GM20000 (cell line): ENCODE measurements around the gene FAM222B.

Experiments used
- DNase-seq: peaks from one replicate; pipeline ENCODE4 v3.0.0; 2012; ENCODE audit warnings: low spot score
- CTCF ChIP-seq: IDR thresholded peaks from 2 replicates; pipeline ENCODE4 v1.5.1; 2012; ENCODE audit warnings: mild to moderate bottlenecking, control low read depth; ENCODE audit errors: extremely low read depth, missing control alignments

FAM222B gene

GRCh38 chr17:28858801-28859355 is 16.3 kb upstream of the FAM222B start:
- no peak for TF ChIP-seq CTCF
- DNase-seq: no peak

- DNase-seq: no peak
- TF ChIP-seq CTCF: no peak
These were observed 15.6 kb upstream of the FAM222B start for GRCh38 chr17:28857905-28858800.

- no peak for TF ChIP-seq CTCF
These were observed 13.5 kb upstream of the FAM222B start for GRCh38 chr17:28856028-28856574.

GRCh38 chr17:28855336-28855679 is 12.7 kb upstream of the FAM222B start:
- no peak for TF ChIP-seq CTCF
- no peak for DNase-seq

More at GRCh38 chr17:28856028-28856574, 13.5 kb upstream of the FAM222B start:
- no peak for DNase-seq

- DNase-seq: peak; percentile 85
- no peak for TF ChIP-seq CTCF
These were observed 12.1 kb upstream of the FAM222B start, which contains the start of gene ERAL1 for GRCh38 chr17:28854457-28855335. TSS of gene ERAL1 (plus strand) at chr17:28855016. CDS start at chr17:28855035, 19 bp downstream.

GRCh38 chr17:28853295-28853694 is 10.7 kb upstream of the FAM222B start:
- DNase-seq: no peak
- no peak for TF ChIP-seq CTCF
